Neural cell (in vitro differentiated cells): ENCODE data around the gene PLEKHF1. TPM values are rescaled to one million over a fixed set of nuclear protein-coding genes. Genes with fewer than 3 reads are reported as not detected.

ENCODE experiments used
- H2AFZ ChIP-seq: fragments of 200-600, 300-800 bp; sonication (generic), shearing (Covaris generic); 2 replicates; pipeline ENCODE4 v1.6.0; 2014; ENCODE audit warnings: low read depth, mild to moderate bottlenecking, antibody characterized with exemption, low read length, moderate library complexity
- H3F3A ChIP-seq: fragments of 200-600 bp; shearing (Covaris generic); 2 replicates; pipeline ENCODE4 v1.6.1; 2016; ENCODE audit warnings: mild to moderate bottlenecking, moderate library complexity, mixed read lengths, antibody characterized with exemption, low read length; ENCODE audit not compliant: insufficient read depth, poor library complexity, severe bottlenecking
- H3K27ac ChIP-seq: fragments of 200-600, 300-800 bp; sonication (generic), shearing (Covaris generic); 2 replicates; pipeline ENCODE4 v1.5.1; 2014; ENCODE audit warnings: mild to moderate bottlenecking, low read length, moderate library complexity
- H3K27me3 ChIP-seq: fragments of 300-800, 200-600 bp; sonication (generic), shearing (Covaris generic); 2 replicates; pipeline ENCODE4 v1.6.0; 2014; ENCODE audit warnings: mild to moderate bottlenecking, low read depth, low read length, moderate library complexity; ENCODE audit not compliant: insufficient read depth
- H3K36me3 ChIP-seq: fragments of 300-800, 200-600 bp; sonication (generic), shearing (Covaris generic); 2 replicates; pipeline ENCODE4 v1.5.1; 2014; ENCODE audit warnings: mild to moderate bottlenecking, antibody characterized with exemption, low read length, moderate library complexity; ENCODE audit not compliant: insufficient read depth
- H3K4me2 ChIP-seq: fragments of 300-800, 200-600 bp; sonication (generic), shearing (Covaris generic); 2 replicates; pipeline ENCODE4 v1.6.0; 2014; ENCODE audit warnings: mild to moderate bottlenecking, low read length
- H3K4me3 ChIP-seq: fragments of 300-800, 200-600 bp; sonication (generic), shearing (Covaris generic); 2 replicates; pipeline ENCODE4 v1.5.1; 2014; ENCODE audit warnings: mild to moderate bottlenecking, low read length, moderate library complexity
- H3K79me2 ChIP-seq: fragments of 200-600 bp; shearing (Covaris generic); replicated peaks from 2 replicates; pipeline ENCODE4 v1.6.0; 2014; ENCODE audit warnings: mild to moderate bottlenecking, low read length, moderate library complexity; ENCODE audit not compliant: insufficient read depth
- H3K9ac ChIP-seq: fragments of 300-800, 200-600 bp; sonication (generic), shearing (Covaris generic); 2 replicates; pipeline ENCODE4 v1.6.1; 2016; ENCODE audit warnings: mild to moderate bottlenecking, low read length, mixed read lengths
- H3K9me2 ChIP-seq: fragments of 200-600 bp; shearing (Covaris generic); 2 replicates; pipeline ENCODE4 v1.6.1; 2016; ENCODE audit warnings: mild to moderate bottlenecking, low read length, mixed read lengths; ENCODE audit not compliant: insufficient read depth
- H3K9me3 ChIP-seq: fragments of 200-600, 300-800 bp; sonication (generic), shearing (Covaris generic); 2 replicates; pipeline ENCODE4 v1.6.1; 2016; ENCODE audit warnings: mild to moderate bottlenecking, mixed run types, low read length, moderate library complexity, mixed read lengths
- H4K20me1 ChIP-seq: fragments of 200-600 bp; shearing (Covaris generic); 2 replicates; pipeline ENCODE4 v1.6.1; 2016; ENCODE audit warnings: mild to moderate bottlenecking, mixed run types; ENCODE audit not compliant: insufficient read depth
- CTCF ChIP-seq: fragments of 450-650 bp; IDR thresholded peaks from 2 replicates; pipeline ENCODE4 v1.5.1; 2014; ENCODE audit warnings: antibody characterized with exemption, mild to moderate bottlenecking, moderate library complexity; ENCODE audit not compliant: poor library complexity, severe bottlenecking
- EP300 ChIP-seq: fragments of 450-650 bp; conservative IDR thresholded peaks from 2 replicates; pipeline ENCODE4 v1.6.1; 2014; ENCODE audit warnings: antibody characterized with exemption, mild to moderate bottlenecking, moderate library complexity; ENCODE audit not compliant: poor library complexity, severe bottlenecking
- EZH2 ChIP-seq: fragments of 200-600, 300-800 bp; shearing (Covaris generic), sonication (generic); IDR thresholded peaks from 2 replicates; pipeline ENCODE4 v1.6.1; 2014; ENCODE audit warnings: antibody characterized with exemption, low read length, borderline replicate concordance, mild to moderate bottlenecking; ENCODE audit not compliant: insufficient read depth, poor library complexity, severe bottlenecking
- MXI1 ChIP-seq: fragments of 450-650 bp; conservative IDR thresholded peaks from 2 replicates; pipeline ENCODE4 v1.6.1; 2014; ENCODE audit warnings: antibody characterized with exemption, mild to moderate bottlenecking; ENCODE audit not compliant: poor library complexity, severe bottlenecking
- POLR2AphosphoS5 ChIP-seq: IDR thresholded peaks from 2 replicates; pipeline ENCODE4 v1.6.1; 2012
- RAD21 ChIP-seq: fragments of 450-650 bp; conservative IDR thresholded peaks from 2 replicates; pipeline ENCODE4 v1.6.1; 2014; ENCODE audit warnings: antibody characterized with exemption, mild to moderate bottlenecking, moderate library complexity
- REST ChIP-seq: IDR thresholded peaks from 2 replicates; pipeline ENCODE4 v1.6.1; 2012; ENCODE audit warnings: borderline replicate concordance
- SMC3 ChIP-seq: fragments of 450-650 bp; conservative IDR thresholded peaks from 2 replicates; pipeline ENCODE4 v1.6.1; 2014; ENCODE audit warnings: antibody characterized with exemption, mild to moderate bottlenecking, moderate library complexity; ENCODE audit not compliant: poor library complexity
- TAF1 ChIP-seq: IDR thresholded peaks from 2 replicates; pipeline ENCODE4 v1.6.1; 2012; ENCODE audit warnings: low read depth
- polyA plus RNA-seq: library from polyadenylated mRNA; depleted of rRNA; stranded (reverse); fragments of >200 nt; gene quantifications from 2 replicates; pipeline ENCODE4 v1.2.3, GENCODE V29; 2014

The PLEKHF1 gene
- polyA plus RNA-seq, 1 donor from 2014 or later = not detected

- H3K79me2 ChIP-seq = no peaks in the 10 kb centered on the region
- no peaks in the 10 kb centered on the region for H3K36me3 ChIP-seq
- H3K9ac ChIP-seq = no peak overlapping the region
- no peak overlapping the region for H2AFZ ChIP-seq
- H3K27me3 ChIP-seq = no peaks in the 10 kb centered on the region
- H3K9me2 ChIP-seq = no peaks in the 10 kb centered on the region
- H3K9me3 ChIP-seq = no peaks in the 10 kb centered on the region
- H4K20me1 ChIP-seq = no peaks in the 10 kb centered on the region
- no peak overlapping the region for H3K4me3 ChIP-seq
- TF ChIP-seq EP300 (no peak), SMC3 (no peak), RAD21 (no peak), POLR2AphosphoS5 (no peak), EZH2 (no peak), TAF1 (no peak), MXI1 (no peak), CTCF (no peak), REST (no peak)
- H3K27ac ChIP-seq = no peak overlapping the region
- H3K4me2 ChIP-seq = no peak overlapping the region
- no peaks in the 10 kb centered on the region for H3F3A ChIP-seq
Observed at GRCh38 chr19:29685326-29685725, 20.1 kb downstream of the PLEKHF1 start.

GRCh38 chr19:29686285-29686805 lies 21.1 kb downstream of the PLEKHF1 start:
- Histone ChIP-seq H3K27ac (no peak overlapping the region), H4K20me1 (no peaks in the 10 kb centered on the region), H3K4me2 (no peak overlapping the region), H3K4me3 (no peak overlapping the region), H3K9me3 (no peaks in the 10 kb centered on the region), H3K9ac (no peak overlapping the region), H2AFZ (no peak overlapping the region), H3F3A (no peaks in the 10 kb centered on the region), H3K9me2 (no peaks in the 10 kb centered on the region), H3K36me3 (no peaks in the 10 kb centered on the region), H3K79me2 (no peaks in the 10 kb centered on the region), H3K27me3 (no peaks in the 10 kb centered on the region)
- TF ChIP-seq POLR2AphosphoS5 = no peak
